ENCODE measurements around the gene GPC6.

Gene GPC6

GRCh38 chr13:94305463-94305862, 1078.9 kb downstream of the GPC6 start:
- H3K4me2 ChIP-seq (ENCODE audit: low read depth, low read length, poor library complexity, severe bottlenecking): no peak overlapping the region
- no peak overlapping the region for H3K4me3 ChIP-seq (ENCODE audit: insufficient read depth, low read length, poor library complexity, severe bottlenecking)
- H2AFZ ChIP-seq (ENCODE audit: low read depth, low read length, severe bottlenecking): no peak overlapping the region
- no peaks in the 10 kb centered on the region for H3K36me3 ChIP-seq (ENCODE audit: low read length)
- H3F3A ChIP-seq (ENCODE audit: insufficient read depth): no peaks in the 10 kb centered on the region
- no peaks in the 10 kb centered on the region for H3K79me2 ChIP-seq (ENCODE audit: insufficient read depth, low read length)
- H3K27me3 ChIP-seq (ENCODE audit: low read length): no peaks in the 10 kb centered on the region
- no peaks in the 10 kb centered on the region for H3K9me2 ChIP-seq (replicated peaks; ENCODE audit: insufficient read depth, low read length)
- H3K9me3 ChIP-seq (ENCODE audit: insufficient read depth, low read length): no peaks in the 10 kb centered on the region
- H3K27ac ChIP-seq (ENCODE audit: low read depth, low read length): no peak overlapping the region
- TF ChIP-seq CTCF (IDR thresholded peaks at IDR 0.05; ENCODE audit: insufficient read depth, low read length, poor library complexity, severe bottlenecking) (no peak), EZH2phosphoT487 (conservative IDR thresholded peaks at IDR 0.05; ENCODE audit: low read length) (no peak)
- H4K20me1 ChIP-seq (ENCODE audit: low read depth, low read length): no peaks in the 10 kb centered on the region
- no peak overlapping the region for H3K9ac ChIP-seq (ENCODE audit: low read length)

- no peak overlapping the region for H3K4me3 ChIP-seq (ENCODE audit: insufficient read depth, low read length, poor library complexity, severe bottlenecking)
- H3F3A ChIP-seq (ENCODE audit: insufficient read depth): no peaks in the 10 kb centered on the region
- no peak overlapping the region for H3K27ac ChIP-seq (ENCODE audit: low read depth, low read length)
- H3K36me3 ChIP-seq (ENCODE audit: low read length): no peaks in the 10 kb centered on the region
- TF ChIP-seq EZH2phosphoT487 (conservative IDR thresholded peaks at IDR 0.05; ENCODE audit: low read length): no peak
- no peak for TF ChIP-seq CTCF (IDR thresholded peaks at IDR 0.05; ENCODE audit: insufficient read depth, low read length, poor library complexity, severe bottlenecking)
- H3K9ac ChIP-seq (ENCODE audit: low read length): no peak overlapping the region
- no peaks in the 10 kb centered on the region for H3K79me2 ChIP-seq (ENCODE audit: insufficient read depth, low read length)
- H3K9me2 ChIP-seq (replicated peaks; ENCODE audit: insufficient read depth, low read length): no peaks in the 10 kb centered on the region
- no peaks in the 10 kb centered on the region for H3K9me3 ChIP-seq (ENCODE audit: insufficient read depth, low read length)
- H3K4me2 ChIP-seq (ENCODE audit: low read depth, low read length, poor library complexity, severe bottlenecking): no peak overlapping the region
- no peaks in the 10 kb centered on the region for H3K27me3 ChIP-seq (ENCODE audit: low read length)
- no peak overlapping the region for H2AFZ ChIP-seq (ENCODE audit: low read depth, low read length, severe bottlenecking)
- H4K20me1 ChIP-seq (ENCODE audit: low read depth, low read length): no peaks in the 10 kb centered on the region
Observed at GRCh38 chr13:94305934-94306333, 1079.3 kb downstream of the GPC6 start.

GRCh38 chr13:94308832-94309231, 1082.2 kb downstream of the GPC6 start:
- Histone ChIP-seq H3K79me2 (ENCODE audit: insufficient read depth, low read length) (no peaks in the 10 kb centered on the region), H3K4me3 (ENCODE audit: insufficient read depth, low read length, poor library complexity, severe bottlenecking) (no peak overlapping the region), H3K9ac (ENCODE audit: low read length) (no peak overlapping the region), H3K27me3 (ENCODE audit: low read length) (no peaks in the 10 kb centered on the region), H4K20me1 (ENCODE audit: low read depth, low read length) (no peaks in the 10 kb centered on the region), H3K36me3 (ENCODE audit: low read length) (no peaks in the 10 kb centered on the region), H3K27ac (ENCODE audit: low read depth, low read length) (no peak overlapping the region), H3F3A (ENCODE audit: insufficient read depth) (no peaks in the 10 kb centered on the region), H3K9me3 (ENCODE audit: insufficient read depth, low read length) (no peaks in the 10 kb centered on the region), H2AFZ (ENCODE audit: low read depth, low read length, severe bottlenecking) (no peak overlapping the region), H3K4me2 (ENCODE audit: low read depth, low read length, poor library complexity, severe bottlenecking) (no peak overlapping the region), H3K9me2 (replicated peaks; ENCODE audit: insufficient read depth, low read length) (no peaks in the 10 kb centered on the region)
- no peak for TF ChIP-seq EZH2phosphoT487 (conservative IDR thresholded peaks at IDR 0.05; ENCODE audit: low read length)
- no peak for TF ChIP-seq CTCF (IDR thresholded peaks at IDR 0.05; ENCODE audit: insufficient read depth, low read length, poor library complexity, severe bottlenecking)
